ENCODE results near the gene FBLN1. TPM values are rescaled to one million over a fixed set of nuclear protein-coding genes. Genes with fewer than 3 reads are reported as not detected.
"Not testable (repeated sequence)": the region's sequence is repeated elsewhere in the genome, so short reads cannot be mapped to it uniquely, and the experiment has no call there.

The FBLN1 gene
- total RNA-seq, 1 donor from 2014 or later, result not detected

- Mint-ChIP-seq H3K27ac (no peak overlapping the region), H3K36me3 (ENCODE audit: low read depth) (no peaks in the 10 kb centered on the region)
- CTCF ChIA-PET, result no interaction called here
These were observed 35.1 kb downstream of the FBLN1 start for GRCh38 chr22:45537734-45538181.

GRCh38 chr22:45538281-45538680, 35.6 kb downstream of the FBLN1 start:
- intact Hi-C loops (cut with micrococcal nuclease), result no loop called here
- H3K9me3 Mint-ChIP-seq, result no peaks in the 10 kb centered on the region

More at GRCh38 chr22:45537734-45538181, 35.1 kb downstream of the FBLN1 start:
- Mint-ChIP-seq H3K9me3 (no peaks in the 10 kb centered on the region), H3K4me1 (peaks cover 6% of the 10 kb centered on the region), H3K4me3 (no peak overlapping the region), H3K27me3 (no peaks in the 10 kb centered on the region)
- ATAC-seq (ENCODE audit: low read depth) (no peak), DNase-seq (no peak)
- TF ChIP-seq CTCF (IDR thresholded peaks at IDR 0.05), result no peak
- intact Hi-C loops (cut with micrococcal nuclease), result no loop called here
- POLR2A ChIA-PET, result interaction anchor here (0.7 kb wide), 1 partner anchor 667 kb away, joined by 4 read pairs; no protein-coding TSS in a partner anchor

GRCh38 chr22:45540122-45540521, 37.4 kb downstream of the FBLN1 start:
- H3K27ac Mint-ChIP-seq, result no peak overlapping the region
- no peaks in the 10 kb centered on the region for H3K27me3 Mint-ChIP-seq
- H3K9me3 Mint-ChIP-seq, result no peaks in the 10 kb centered on the region
- H3K4me1 Mint-ChIP-seq, result peaks cover 19% of the 10 kb centered on the region
- H3K36me3 Mint-ChIP-seq (ENCODE audit: low read depth), result no peaks in the 10 kb centered on the region
- TF ChIP-seq CTCF (IDR thresholded peaks at IDR 0.05), result no peak
- no peak for ATAC-seq (ENCODE audit: low read depth)
- DNase-seq, result no peak
- ChIA-PET POLR2A (no interaction called here), CTCF (no interaction called here)
- H3K4me3 Mint-ChIP-seq, result no peak overlapping the region
- intact Hi-C loops (cut with micrococcal nuclease), result no loop called here

More at GRCh38 chr22:45538281-45538680, 35.6 kb downstream of the FBLN1 start:
- H3K4me1 Mint-ChIP-seq, result peaks cover 9% of the 10 kb centered on the region
- H3K4me3 Mint-ChIP-seq, result no peak overlapping the region
- ATAC-seq (ENCODE audit: low read depth) (no peak), DNase-seq (no peak)
- no peak for TF ChIP-seq CTCF (IDR thresholded peaks at IDR 0.05)
- H3K36me3 Mint-ChIP-seq (ENCODE audit: low read depth), result no peaks in the 10 kb centered on the region
- no peak overlapping the region for H3K27ac Mint-ChIP-seq
- CTCF ChIA-PET, result no interaction called here
- POLR2A ChIA-PET, result no interaction called here
- H3K27me3 Mint-ChIP-seq, result no peaks in the 10 kb centered on the region

GRCh38 chr22:45541382-45541979, 38.8 kb downstream of the FBLN1 start:
- Mint-ChIP-seq H3K4me3 (no peak overlapping the region), H3K27ac (no peak overlapping the region), H3K4me1 (peaks cover 19% of the 10 kb centered on the region), H3K36me3 (ENCODE audit: low read depth) (no peaks in the 10 kb centered on the region), H3K27me3 (peaks cover 2% of the 10 kb centered on the region), H3K9me3 (no peaks in the 10 kb centered on the region)
- CTCF ChIA-PET, result no interaction called here
- POLR2A ChIA-PET, result no interaction called here
- DNase-seq (no peak), ATAC-seq (ENCODE audit: low read depth) (no peak)
- intact Hi-C loops (cut with micrococcal nuclease), result no loop called here
- TF ChIP-seq CTCF (IDR thresholded peaks at IDR 0.05), result no peak

- DNase-seq, result no peak
- Mint-ChIP-seq H3K4me1 (peaks cover 19% of the 10 kb centered on the region), H3K27me3 (peaks cover 2% of the 10 kb centered on the region), H3K36me3 (ENCODE audit: low read depth) (no peaks in the 10 kb centered on the region), H3K4me3 (no peak overlapping the region), H3K9me3 (no peaks in the 10 kb centered on the region), H3K27ac (no peak overlapping the region)
- ATAC-seq (ENCODE audit: low read depth), result no peak
- ChIA-PET CTCF (no interaction called here), POLR2A (no interaction called here)
- intact Hi-C loops (cut with micrococcal nuclease), result no loop called here
- TF ChIP-seq CTCF (IDR thresholded peaks at IDR 0.05), result no peak
These were observed 39.4 kb downstream of the FBLN1 start for GRCh38 chr22:45542001-45542520.

GRCh38 chr22:45542736-45543135, 40.1 kb downstream of the FBLN1 start:
- CTCF ChIA-PET; H3K9me3 Mint-ChIP-seq; H3K36me3 Mint-ChIP-seq (ENCODE audit: low read depth); H3K4me3 Mint-ChIP-seq; H3K27me3 Mint-ChIP-seq; ATAC-seq (ENCODE audit: low read depth); H3K27ac Mint-ChIP-seq; intact Hi-C loops (cut with micrococcal nuclease); DNase-seq; POLR2A ChIA-PET: not testable (repeated sequence)
- peaks cover 19% of the 10 kb centered on the region for H3K4me1 Mint-ChIP-seq

All from activated B cell treated with CpG ODN at 0.5 μM for 24 hours (primary cell).